ENCODE data around the gene C2.
A peak's percentile ranks its signal among the peaks of the same experiment; 100 is the strongest.

Gene C2

DNA sequence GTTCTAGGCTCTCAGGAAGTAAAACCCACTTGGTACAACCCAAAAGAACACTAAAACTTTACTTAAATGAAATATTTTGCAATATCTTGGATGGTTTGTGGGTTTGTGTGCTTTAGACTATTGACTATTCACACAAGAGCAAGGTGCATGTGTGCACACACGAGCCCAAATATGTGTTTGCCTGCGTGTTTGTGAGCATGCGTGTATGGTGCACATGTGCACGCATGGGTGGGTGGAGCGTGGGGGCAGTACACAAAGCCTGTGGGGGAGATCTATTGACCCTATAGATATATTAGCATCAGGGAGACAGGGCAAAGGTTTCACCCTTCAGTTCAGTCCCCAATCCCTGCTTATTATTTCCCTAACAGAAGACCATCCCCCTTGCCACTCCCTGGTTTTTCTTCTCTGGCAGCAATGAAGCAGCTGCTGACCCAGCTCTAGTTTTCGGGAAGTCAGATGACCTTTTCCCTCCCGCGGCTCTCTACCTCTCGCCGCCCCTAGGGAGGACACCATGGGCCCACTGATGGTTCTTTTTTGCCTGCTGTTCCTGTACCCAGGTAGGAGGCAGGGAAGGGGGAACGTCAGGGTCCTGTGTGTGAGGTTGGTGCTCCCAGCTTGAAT, at the start of gene C2:
TSS of gene C2 (plus strand) at position 476 of the 621 bp plus-strand sequence. CDS start at position 512, 36 bp downstream.
- DNase-seq = no peak

GRCh38 chr6:31878222-31878621, 49.3 kb upstream of the C2 start:
- DNase-seq = no peak

DNA sequence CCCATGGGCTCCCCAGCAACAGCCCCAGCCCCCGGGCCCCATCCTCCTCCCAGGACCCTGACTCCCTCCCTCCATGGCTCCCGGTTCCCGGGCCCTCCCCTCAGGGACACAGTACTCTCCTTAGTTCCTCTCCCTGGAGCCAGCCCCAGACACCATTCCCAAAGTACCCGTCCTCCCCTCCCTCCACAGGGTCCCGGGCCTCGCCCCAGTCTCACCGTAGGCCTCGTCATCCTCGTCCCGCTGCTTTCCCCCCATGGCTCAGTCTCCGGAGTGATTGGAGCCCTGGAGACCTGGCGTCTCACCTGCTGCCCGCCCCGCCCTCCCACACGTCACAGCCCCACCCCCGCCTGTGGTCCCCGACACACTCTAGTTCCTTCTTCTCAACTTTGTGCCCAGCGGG, 48.8 kb upstream of the C2 start, which contains the start of gene SLC44A4:
TSS of gene SLC44A4 (minus strand) at position 272 of the 400 bp plus-strand sequence. CDS start at position 255, 17 bp downstream.
- no peak for DNase-seq

GRCh38 chr6:31879143-31879542, 48.4 kb upstream of the C2 start:
- no peak for DNase-seq

GRCh38 chr6:31879901-31880300, 47.6 kb upstream of the C2 start:
- no peak for DNase-seq

GRCh38 chr6:31880616-31881015, 46.9 kb upstream of the C2 start:
- no peak for DNase-seq

- no peak for DNase-seq
Measured at GRCh38 chr6:31881136-31881859, 46.2 kb upstream of the C2 start.

DNA sequence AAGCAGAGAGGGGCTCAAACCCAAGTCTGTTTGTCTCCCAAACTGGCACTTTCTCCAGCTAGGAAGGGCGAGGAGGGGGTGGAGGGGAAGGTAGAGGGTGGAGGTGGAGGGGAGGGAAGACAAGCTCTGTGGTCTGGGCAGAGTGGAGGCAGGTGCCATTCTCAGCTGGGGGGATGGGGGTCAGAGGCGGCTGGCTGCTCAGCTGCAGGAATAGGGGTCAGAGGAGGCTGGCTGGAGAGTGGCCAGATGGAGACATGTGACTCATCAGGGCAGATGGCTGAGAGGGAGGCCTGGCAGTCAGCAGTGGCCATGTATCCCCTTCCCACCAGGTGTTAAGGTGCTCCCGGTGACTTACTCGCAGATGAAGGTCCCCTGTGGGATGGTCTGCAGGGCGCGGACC, 45.2 kb upstream of the C2 start:
- peak; percentile 67 for DNase-seq

GRCh38 chr6:31883676-31884075, 43.8 kb upstream of the C2 start:
- DNase-seq = no peak

GRCh38 chr6:31884528-31885035, 42.9 kb upstream of the C2 start:
- DNase-seq = no peak

GRCh38 chr6:31886541-31886991, 41.0 kb upstream of the C2 start:
- no peak for DNase-seq

GRCh38 chr6:31887173-31888007, 40.1 kb upstream of the C2 start:
- no peak for DNase-seq

DNA sequence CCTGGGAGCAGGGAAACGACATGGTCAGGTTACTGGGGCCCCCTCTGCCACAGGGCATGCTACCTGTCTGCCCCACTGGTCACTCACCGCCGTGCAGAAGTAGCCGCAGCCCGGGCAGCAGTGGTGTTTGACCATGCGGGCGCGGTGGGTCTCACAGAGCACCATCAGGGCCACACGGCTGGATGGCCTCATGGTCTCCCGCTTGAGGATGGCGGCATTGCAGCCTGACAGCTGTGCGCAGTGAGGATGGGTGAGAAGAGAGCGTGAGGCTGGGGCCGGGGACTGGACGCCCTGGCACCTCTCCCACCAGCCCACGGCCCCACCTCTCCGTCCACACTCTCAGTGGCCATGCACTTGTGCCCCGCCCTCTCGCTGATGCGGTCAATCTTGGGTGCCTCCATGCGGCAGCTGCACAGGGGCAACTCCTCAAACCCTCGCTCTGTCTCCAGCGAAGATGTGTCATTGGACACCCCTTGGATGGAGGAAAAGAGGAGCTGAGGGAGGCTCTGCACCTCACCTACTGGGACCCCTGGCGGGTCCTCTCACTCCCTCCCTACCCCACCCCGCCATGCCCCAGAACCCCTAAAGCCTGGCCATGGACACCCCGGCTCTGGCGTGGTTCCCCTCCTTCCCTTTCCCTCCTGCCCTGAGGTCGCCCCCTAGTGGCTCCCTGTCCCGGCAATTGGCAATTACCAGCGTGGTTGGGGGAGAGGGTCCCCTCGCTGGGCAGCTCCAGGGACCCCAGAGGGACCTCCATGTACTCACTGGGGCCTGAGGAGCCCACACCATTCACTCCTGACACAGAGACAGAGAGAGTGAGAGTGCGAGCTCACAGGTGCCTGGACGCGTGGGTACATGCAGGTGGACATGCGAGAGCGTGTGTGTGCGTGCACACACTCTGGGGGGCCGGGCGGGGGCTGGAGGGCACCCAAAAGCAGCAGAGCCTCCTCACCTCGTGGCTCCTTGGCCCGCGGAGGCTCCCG, 39.0 kb upstream of the C2 start:
- DNase-seq = no peak

DNA sequence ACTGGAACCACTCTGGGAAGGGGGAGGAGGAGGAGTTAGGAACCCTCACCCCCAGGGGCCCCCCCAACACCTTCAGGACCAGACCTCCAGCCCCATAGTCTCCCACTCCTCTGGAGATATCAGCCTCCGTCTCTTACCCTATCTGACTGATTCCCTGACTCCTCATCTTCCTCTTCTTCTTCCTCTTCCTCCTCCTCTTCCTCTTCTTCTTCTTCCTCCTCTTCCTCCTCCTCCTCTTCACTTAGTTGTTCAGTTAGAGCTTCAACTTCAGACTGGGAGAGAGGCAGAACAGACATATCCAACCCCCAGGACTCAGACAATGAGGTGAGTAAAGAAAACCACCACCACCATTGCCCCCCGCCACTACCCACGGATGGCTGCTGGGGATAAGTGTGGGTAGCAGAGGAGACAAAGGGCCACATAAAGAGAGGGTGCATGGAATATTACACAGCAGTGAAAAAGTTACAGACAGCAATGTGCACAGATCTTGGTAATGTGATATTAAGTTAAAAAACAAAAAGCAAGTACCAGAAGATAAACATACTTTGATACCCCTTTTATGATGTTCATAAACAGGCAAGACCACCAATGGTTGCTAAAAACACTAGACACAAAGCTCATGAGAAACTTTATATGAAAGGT, 38.1 kb upstream of the C2 start:
- DNase-seq = no peak

GRCh38 chr6:31892821-31893220, 34.7 kb upstream of the C2 start:
- no peak for DNase-seq

- no peak for DNase-seq
Measured at GRCh38 chr6:31896493-31896855, 31.0 kb upstream of the C2 start.

DNA sequence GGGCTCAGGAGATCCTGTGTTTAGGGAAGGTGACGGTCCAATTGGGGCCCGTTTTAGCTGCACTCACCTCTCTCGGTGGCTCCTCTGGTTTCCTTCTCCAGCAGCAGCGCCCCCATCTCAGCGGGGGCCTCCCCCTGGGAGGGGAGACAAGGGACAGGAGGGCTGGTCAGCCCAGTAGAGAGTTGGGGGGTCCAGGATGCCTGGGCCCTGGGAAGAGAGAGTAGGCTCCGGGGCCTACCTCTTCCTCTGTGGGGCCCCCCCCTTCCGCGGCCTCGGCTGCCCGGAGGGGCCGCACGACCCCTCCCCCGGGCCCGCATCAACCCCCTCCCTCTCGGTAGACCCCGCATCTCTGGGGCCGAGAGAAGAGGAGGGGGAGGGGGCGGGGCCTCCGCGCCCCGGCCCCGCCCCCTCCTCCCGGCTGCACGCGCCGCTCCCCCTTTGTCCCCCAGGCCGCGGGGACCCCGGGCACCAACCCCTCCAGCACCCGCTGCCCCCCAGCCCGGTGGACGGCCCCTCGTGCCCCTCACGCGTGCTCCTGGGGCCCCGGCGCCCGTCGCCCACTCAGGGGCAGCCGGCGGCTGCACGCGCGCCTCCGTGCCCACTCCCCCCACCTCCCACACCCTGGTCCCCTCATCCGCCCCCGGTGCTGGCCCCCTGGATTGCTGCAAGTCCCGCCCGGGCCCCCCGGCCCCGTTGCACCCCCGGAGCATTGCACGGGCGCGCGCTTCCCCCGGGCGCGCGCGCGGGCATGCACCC, 30.5 kb upstream of the C2 start:
- DNase-seq = no peak

GRCh38 chr6:31897612-31898382, 29.7 kb upstream of the C2 start, which contains the start of gene EHMT2:
TSS of gene EHMT2 (minus strand) at chr6:31897698. CDS start at chr6:31897677, 21 bp downstream.
- DNase-seq = peak; percentile 84

GRCh38 chr6:31898383-31899011, 29.0 kb upstream of the C2 start:
- DNase-seq = peak; percentile 40
